Stomach (tissue), 8 donors: ENCODE measurements around the gene LASP1NB.
"Not testable (repeated sequence)": the region's sequence is repeated elsewhere in the genome, so short reads cannot be mapped to it uniquely, and the experiment has no call there.

Source experiments
- DNase-seq, 2 donors: peaks; one replicate each; pipeline versions ENCODE4 v3.0.0 to v3.0.0-alpha.2; 2013 to 2019
- H3K27ac ChIP-seq, 5 donors: fragments of 200-600 bp in 4 of 5; sonication (generic) in 4 of 5; one replicate each; pipeline ENCODE4 v1.5.1; 2013 to 2019; ENCODE audit warnings: mild to moderate bottlenecking in 1 of 5, moderate library complexity in 1 of 5
- H3K27me3 ChIP-seq, 3 donors: fragments of 200-600 bp; sonication (generic); one replicate each; pipeline ENCODE4 v1.5.1; 2017 to 2019; ENCODE audit warnings: mixed run types in 1 of 3
- H3K36me3 ChIP-seq, 4 donors: fragments of 200-600 bp; sonication (generic); 1 replicate in 3 of 4; 2 replicates in 1 of 4; pipeline ENCODE4 v1.5.1; 2016 to 2019
- H3K4me1 ChIP-seq, 4 donors: fragments of 200-600 bp; sonication (generic); one replicate each; pipeline ENCODE4 v1.5.1; 2016 to 2019
- H3K4me3 ChIP-seq, 4 donors: fragments of 200-600 bp; sonication (generic) in 3 of 4; one replicate each; pipeline ENCODE4 v1.5.1; 2016 to 2019; ENCODE audit warnings: mild to moderate bottlenecking in 1 of 4
- H3K9me3 ChIP-seq, 4 donors: fragments of 200-600 bp; sonication (generic); one replicate each; pipeline ENCODE4 v1.5.1; 2016 to 2019
- CTCF ChIP-seq, 7 experiments: fragments of 450-650 bp in 4 of 7; fragments of 200-600 bp in 3 of 7; sonication (generic) in 3 of 7; IDR thresholded peaks; one replicate each; pipeline ENCODE4 v1.5.1; 2016 to 2019; ENCODE audit warnings: antibody characterized with exemption in 7 of 7, control low read depth in 2 of 7, mild to moderate bottlenecking in 1 of 7
- EP300 ChIP-seq: sonication (generic); formaldehyde crosslinking; IDR thresholded peaks from one replicate; pipeline ENCODE4 v1.6.1; 2017; ENCODE audit warnings: antibody characterized with exemption
- POLR2A ChIP-seq, 4 donors: fragments of 450-650 bp; IDR thresholded peaks; one replicate each; pipeline ENCODE4 v1.6.1; 2016; ENCODE audit warnings: antibody characterized with exemption in 4 of 4, control low read depth in 2 of 4, mild to moderate bottlenecking in 1 of 4, moderate library complexity in 1 of 4
- POLR2AphosphoS5 ChIP-seq, 3 donors: sonication (generic); formaldehyde crosslinking; IDR thresholded peaks; one replicate each; pipeline ENCODE4 v1.6.1; 2016; ENCODE audit warnings: antibody characterized with exemption in 3 of 3
- WGBS, 5 donors: extraction: QIAGEN DNeasy Blood & Tissue Kit in 3 of 5; methylation state at CpG; one replicate each; pipeline versions ENCODE4 v1.1.5 to v1.1.7; 2013 to 2018; 5-methylcytosine and 5-hydroxymethylcytosine counted together
- intact Hi-C: fragments of 100-400 bp; cut with DNase I; formaldehyde crosslinking; loops from one replicate; pipeline ENCODE4 v1.15.1; 2023; ENCODE audit warnings: low total_unique reads
- donor health status: healthy with polysubstance abuse.
- donor health status: Bipolar disorder and iron deficiency.
- donor health status: healthy.

LASP1NB gene

GRCh38 chr17:38910325-38910724 is 15.1 kb upstream of the LASP1NB start:
- Histone ChIP-seq H3K4me3 (no peak overlapping the region), H3K27ac (no peak overlapping the region), H3K9me3 (no peaks in the 10 kb centered on the region), H3K36me3 (peaks cover 28 to 92% (median 68%) of the 10 kb centered on the region in 4 donors), H3K4me1 (peaks cover 46 to 93% (median 73%) of the 10 kb centered on the region in 4 donors), H3K27me3 (no peaks in the 10 kb centered on the region)
- intact Hi-C loops, result no loop called here
- no peak for TF ChIP-seq CTCF (IDR thresholded peaks at IDR 0.05)
- TF ChIP-seq POLR2A (IDR thresholded peaks at IDR 0.05), result no peak
- DNase-seq, result no peak
- WGBS, 5 donors, result 71 to 97% (median 85%) methylated on average over 5 of the region's 5 CpGs

- Histone ChIP-seq H3K27ac (peak overlapping the region in 3 of 5 donors; percentile 22 to 73 (median 64)), H3K4me1 (peaks cover 46 to 85% (median 68%) of the 10 kb centered on the region in 4 donors), H3K27me3 (no peaks in the 10 kb centered on the region), H3K4me3 (no peak overlapping the region), H3K36me3 (peaks cover 37 to 94% (median 71%) of the 10 kb centered on the region in 4 donors), H3K9me3 (no peaks in the 10 kb centered on the region)
- intact Hi-C loops, result no loop called here
- WGBS, 5 donors, result 77 to 88% (median 81%) methylated on average over 8 to 10 of the region's 10 CpGs
- TF ChIP-seq CTCF (IDR thresholded peaks at IDR 0.05) (no peak), POLR2A (IDR thresholded peaks at IDR 0.05) (no peak), EP300 (no peak), POLR2AphosphoS5 (IDR thresholded peaks at IDR 0.05) (no peak)
- DNase-seq, result no peak
These were observed 14.2 kb upstream of the LASP1NB start for GRCh38 chr17:38911081-38911730.

DNA sequence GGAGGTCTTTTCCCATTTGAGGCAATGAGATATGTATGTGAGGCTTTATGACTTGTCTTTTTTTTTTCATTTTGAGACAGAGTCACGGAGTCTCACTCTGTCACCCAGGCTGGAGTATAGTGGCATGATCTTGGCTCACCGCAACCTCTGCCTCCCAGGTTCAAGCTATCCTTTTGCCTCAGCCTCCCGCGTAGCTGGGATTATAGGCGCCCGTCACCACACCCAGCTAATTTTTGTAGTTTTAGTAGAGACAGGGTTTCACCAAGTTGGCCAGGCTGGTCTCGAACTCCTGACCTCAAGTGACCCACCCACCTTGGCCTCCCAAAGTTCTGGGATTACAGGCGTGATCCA is 13.7 kb upstream of the LASP1NB start:
- H3K27me3 ChIP-seq, DNase-seq, intact Hi-C loops, H3K9me3 ChIP-seq, H3K4me3 ChIP-seq: not testable (repeated sequence)
- peaks cover 43 to 80% (median 63%) of the 10 kb centered on the region in 4 donors for H3K4me1 ChIP-seq
- 91 to 97% (median 94%) methylated on average over 8 of the region's 8 CpGs for WGBS, 5 donors
- H3K27ac ChIP-seq, result peak overlapping the region in 4 of 5 donors; percentile 22 to 73 (median 56)
- peaks cover 41 to 96% (median 75%) of the 10 kb centered on the region in 4 donors for H3K36me3 ChIP-seq

DNA sequence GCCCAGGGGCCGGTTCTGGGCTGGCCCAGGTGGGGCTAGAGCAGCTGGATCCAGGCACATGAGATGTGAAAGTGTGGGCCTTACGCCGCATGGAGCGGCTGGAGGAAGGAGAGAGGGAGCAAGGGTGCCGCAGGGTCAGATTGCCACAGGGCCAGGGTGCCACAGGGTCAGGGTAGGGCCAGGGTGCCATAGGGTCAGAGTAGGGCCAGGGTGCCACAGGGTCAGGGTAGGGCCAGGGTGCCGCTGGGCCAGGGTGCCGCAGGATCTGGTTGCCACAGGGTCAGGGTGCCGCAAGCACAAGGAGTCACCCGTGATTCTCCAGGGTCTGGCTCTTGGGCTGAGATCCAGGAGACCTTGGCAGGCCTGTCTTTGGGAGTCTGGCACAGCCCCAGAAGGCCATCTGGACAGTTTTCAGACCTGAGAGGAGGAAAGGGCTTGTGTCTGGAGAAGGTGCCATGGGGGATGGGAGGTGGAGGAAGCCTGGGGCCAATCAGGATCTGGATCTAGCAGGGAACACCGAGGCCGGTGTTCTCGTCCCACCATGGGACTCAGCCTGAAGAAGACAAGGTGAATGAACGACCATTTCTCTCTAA is 13.1 kb upstream of the LASP1NB start:
- WGBS, 5 donors, result 49 to 70% (median 64%) methylated on average over 8 to 13 of the region's 13 CpGs
- DNase-seq, result peak; percentile 52 to 75
- H3K27me3 ChIP-seq, result no peaks in the 10 kb centered on the region
- peak in 1 of 3 donors; percentile 31 for TF ChIP-seq POLR2AphosphoS5 (IDR thresholded peaks at IDR 0.05)
- TF ChIP-seq EP300, result no peak
- no peak overlapping the region for H3K4me3 ChIP-seq
- peaks cover 36 to 73% (median 57%) of the 10 kb centered on the region in 4 donors for H3K4me1 ChIP-seq
- H3K36me3 ChIP-seq, result peaks cover 46 to 96% (median 78%) of the 10 kb centered on the region in 4 donors
- H3K27ac ChIP-seq, result peak overlapping the region in 4 of 5 donors; percentile 22 to 73 (median 56)
- H3K9me3 ChIP-seq, result no peaks in the 10 kb centered on the region
- intact Hi-C loops, result no loop called here

GRCh38 chr17:38914741-38915638 is 10.4 kb upstream of the LASP1NB start:
- no peaks in the 10 kb centered on the region for H3K27me3 ChIP-seq
- peak; percentile 15 to 41 for DNase-seq
- no peaks in the 10 kb centered on the region for H3K9me3 ChIP-seq
- no peak overlapping the region for H3K4me3 ChIP-seq
- 73 to 83% (median 80%) methylated on average over 12 to 20 of the region's 20 CpGs for WGBS, 5 donors
- intact Hi-C loops, result no loop called here
- TF ChIP-seq POLR2A (IDR thresholded peaks at IDR 0.05) (no peak), CTCF (IDR thresholded peaks at IDR 0.05) (no peak), EP300 (no peak), POLR2AphosphoS5 (IDR thresholded peaks at IDR 0.05) (no peak)
- peaks cover 66 to 99% (median 88%) of the 10 kb centered on the region in 4 donors for H3K36me3 ChIP-seq
- peak overlapping the region in 3 of 5 donors; percentile 14 to 16 (median 14) for H3K27ac ChIP-seq
- peaks cover 21 to 64% (median 46%) of the 10 kb centered on the region in 4 donors for H3K4me1 ChIP-seq
